Measurements from ENCODE around the gene NRARP. TPM values are rescaled to one million over a fixed set of nuclear protein-coding genes. Genes with fewer than 3 reads are reported as not detected.
A peak's percentile ranks its signal among the peaks of the same experiment; 100 is the strongest.
"Not testable (repeated sequence)": the region's sequence is repeated elsewhere in the genome, so short reads cannot be mapped to it uniquely, and the experiment has no call there.

NRARP gene
- total RNA-seq, 1 experiment from 2014 or later: 22.2 TPM

DNA sequence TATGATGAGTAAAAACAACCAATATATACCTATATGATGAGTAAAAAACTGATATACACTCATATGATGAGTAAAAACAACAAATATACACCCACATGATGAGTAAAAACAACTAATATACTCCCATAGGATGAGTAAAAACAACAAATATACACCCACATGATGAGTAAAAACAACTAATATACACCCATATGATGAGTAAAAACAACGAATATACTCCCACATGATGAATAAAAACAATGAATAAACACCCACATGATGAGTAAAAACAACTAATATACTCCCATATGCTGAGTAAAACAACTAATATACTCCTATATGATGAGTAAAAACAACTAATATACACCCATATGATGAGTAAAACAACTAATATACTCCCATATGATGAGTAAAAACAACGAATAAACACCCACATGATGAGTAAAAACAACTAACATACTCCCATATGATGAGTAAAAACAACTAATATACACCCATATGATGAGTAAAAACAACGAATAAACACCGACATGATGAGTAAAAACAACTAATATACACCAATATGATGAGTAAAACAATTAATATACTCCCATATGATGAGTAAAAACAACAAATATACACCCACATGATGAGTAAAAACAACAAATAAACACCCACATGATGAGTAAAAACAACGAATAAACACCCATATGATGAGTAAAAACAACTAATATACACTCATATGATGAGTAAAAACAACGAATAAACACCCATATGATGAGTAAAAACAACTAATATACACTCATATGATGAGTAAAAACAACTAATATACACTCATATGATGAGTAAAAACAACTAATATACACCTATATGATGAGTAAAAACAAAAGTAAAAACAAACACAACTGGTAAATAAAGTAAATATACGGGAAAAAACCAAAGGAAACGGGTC lies 25.8 kb upstream of the NRARP start:
- CTCF ChIA-PET; H3K9ac ChIP-seq (ENCODE audit: low read length); H3K4me3 ChIP-seq (replicated peaks in 1 of 2; ENCODE audit: low read depth in 1 of 2, low read length in 2 of 2); H3K4me2 ChIP-seq (ENCODE audit: low read length); H3K36me3 ChIP-seq (ENCODE audit: control insufficient read depth in 1 of 2, insufficient read depth in 2 of 2, low read length in 2 of 2); RAD21 ChIA-PET (ENCODE audit: low non-redundant PET in 1 of 2, low total read pairs in 2 of 2, uncharacterized antibody in 2 of 2, unreplicated experiment in 2 of 2); ATAC-seq; H4K20me1 ChIP-seq (ENCODE audit: insufficient read depth); H3K9me2 ChIP-seq (ENCODE audit: insufficient read depth); H3K9me3 ChIP-seq (ENCODE audit: control insufficient read depth in 1 of 2, insufficient read depth in 1 of 2, low read depth in 1 of 2, low read length in 2 of 2); POLR2A ChIA-PET; H3K4me1 ChIP-seq (ENCODE audit: control insufficient read depth in 1 of 2, insufficient read depth in 2 of 2, low read length in 2 of 2); BruUV-seq (replicated peaks); H3K27ac ChIP-seq (ENCODE audit: low read depth, low read length); H3K79me2 ChIP-seq (ENCODE audit: insufficient read depth, low read length); H2AFZ ChIP-seq (ENCODE audit: low read depth, low read length, poor library complexity, severe bottlenecking); intact Hi-C loops (cut with micrococcal nuclease): not testable (repeated sequence)
- DNase-seq (ENCODE audit: low read depth, low spot score): peak; percentile 34
- peaks cover 22% of the 10 kb centered on the region for H3K27me3 ChIP-seq (ENCODE audit: insufficient read depth, low read length)

DNA sequence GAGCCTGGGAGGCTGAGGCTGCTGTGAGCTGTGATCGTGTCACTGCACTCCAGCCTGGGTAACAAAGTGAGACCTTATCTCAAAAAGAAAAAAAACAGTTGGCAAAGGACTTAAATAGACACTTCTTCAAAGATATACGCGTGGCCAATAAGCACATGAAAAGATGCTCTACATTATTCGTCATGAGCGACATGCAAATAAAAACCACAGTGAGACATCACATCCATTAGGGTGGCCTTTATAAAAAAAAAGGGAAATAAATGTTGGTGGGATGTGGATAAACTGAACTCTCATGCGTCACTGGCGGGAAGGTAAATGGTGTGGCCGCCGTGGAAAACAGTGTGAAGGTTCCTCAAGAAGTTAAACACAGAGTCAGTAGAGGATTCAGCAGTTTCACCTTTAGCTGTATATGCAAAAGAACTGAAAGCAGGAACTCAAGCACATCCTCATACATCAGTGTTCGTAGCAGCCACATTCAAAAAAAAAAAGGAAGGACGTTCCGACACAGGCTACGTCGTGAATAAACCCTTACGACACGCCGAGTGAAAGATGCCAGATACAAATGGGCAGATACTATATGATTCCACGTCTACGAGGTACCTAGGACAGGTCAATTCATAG lies 24.5 kb upstream of the NRARP start:
- intact Hi-C loops (cut with micrococcal nuclease): no loop called here
- DNase-seq (ENCODE audit: low read depth, low spot score): no peak
- H3K79me2 ChIP-seq (ENCODE audit: insufficient read depth, low read length): no peaks in the 10 kb centered on the region
- ChIA-PET POLR2A (no interaction called here), RAD21 (ENCODE audit: low non-redundant PET in 1 of 2, low total read pairs in 2 of 2, uncharacterized antibody in 2 of 2, unreplicated experiment in 2 of 2) (no interaction called here), CTCF (no interaction called here)
- no peak overlapping the region for H2AFZ ChIP-seq (ENCODE audit: low read depth, low read length, poor library complexity, severe bottlenecking)
- ATAC-seq: no peak
- peaks cover 22% of the 10 kb centered on the region for H3K27me3 ChIP-seq (ENCODE audit: insufficient read depth, low read length)
- H3K9ac ChIP-seq (ENCODE audit: low read length): no peak overlapping the region
- H3K4me2 ChIP-seq (ENCODE audit: low read length): no peak overlapping the region
- no peak overlapping the region for H3K4me3 ChIP-seq (replicated peaks in 1 of 2; ENCODE audit: low read depth in 1 of 2, low read length in 2 of 2)
- no peaks in the 10 kb centered on the region for H3K4me1 ChIP-seq (ENCODE audit: control insufficient read depth in 1 of 2, insufficient read depth in 2 of 2, low read length in 2 of 2)
- TF ChIP-seq ELF1 (IDR thresholded peaks at IDR 0.05; ENCODE audit: borderline replicate concordance, low read depth): no peak
- TF ChIP-seq SRF (IDR thresholded peaks at IDR 0.05; ENCODE audit: low read depth): no peak
- TF ChIP-seq POLR2AphosphoS5 (IDR thresholded peaks at IDR 0.05; ENCODE audit: low read depth, low read length): no peak
- TF ChIP-seq SIN3A (IDR thresholded peaks at IDR 0.05; ENCODE audit: low read depth): no peak
- no peak for TF ChIP-seq ZBTB33 (IDR thresholded peaks at IDR 0.05; ENCODE audit: extremely low read depth, insufficient replicate concordance, low read length)
- no peak for TF ChIP-seq CBX3 (IDR thresholded peaks at IDR 0.05; ENCODE audit: low read depth)
- no peak for TF ChIP-seq FOSL1 (IDR thresholded peaks at IDR 0.05; ENCODE audit: low read depth)
- no peak for TF ChIP-seq EZH2 (IDR thresholded peaks at IDR 0.05)
- no peak for TF ChIP-seq YY1 (IDR thresholded peaks at IDR 0.05; ENCODE audit: extremely low read depth, insufficient replicate concordance, low read depth, low read length)
- TF ChIP-seq, protein P1, sequence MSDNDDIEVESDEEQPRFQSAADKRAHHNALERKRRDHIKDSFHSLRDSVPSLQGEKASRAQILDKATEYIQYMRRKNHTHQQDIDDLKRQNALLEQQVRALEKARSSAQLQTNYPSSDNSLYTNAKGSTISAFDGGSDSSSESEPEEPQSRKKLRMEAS (IDR thresholded peaks at IDR 0.05): no peak
- TF ChIP-seq POLR2A (IDR thresholded peaks at IDR 0.05; ENCODE audit: borderline replicate concordance, extremely low read depth, insufficient read depth, insufficient read length): no peak
- TF ChIP-seq EZH2phosphoT487 (IDR thresholded peaks at IDR 0.05; ENCODE audit: borderline replicate concordance): no peak
- no peak for TF ChIP-seq RAD21 (IDR thresholded peaks at IDR 0.05; ENCODE audit: low read depth)
- TF ChIP-seq ATF3 (IDR thresholded peaks at IDR 0.05): no peak
- no peak for TF ChIP-seq ZFX (IDR thresholded peaks at IDR 0.05)
- no peaks in the 10 kb centered on the region for H3K9me3 ChIP-seq (ENCODE audit: control insufficient read depth in 1 of 2, insufficient read depth in 1 of 2, low read depth in 1 of 2, low read length in 2 of 2)
- H3K36me3 ChIP-seq (ENCODE audit: control insufficient read depth in 1 of 2, insufficient read depth in 2 of 2, low read length in 2 of 2): no peaks in the 10 kb centered on the region
- no peaks in the 10 kb centered on the region for H4K20me1 ChIP-seq (ENCODE audit: insufficient read depth)
- H3K27ac ChIP-seq (ENCODE audit: low read depth, low read length): no peak overlapping the region
- BruUV-seq (replicated peaks): no TSS peak
- no peaks in the 10 kb centered on the region for H3K9me2 ChIP-seq (ENCODE audit: insufficient read depth)
